IPS DF 4.7 (cell line): ENCODE data around the gene NBEA.

Experiments used
- DNase-seq: peaks from one replicate; pipeline ENCODE4 v3.0.0-alpha.2; 2013; ENCODE audit warnings: low spot score; ENCODE audit errors: extremely low read depth

The NBEA gene

GRCh38 chr13:35567406-35567980, 625.4 kb downstream of the NBEA start:
- DNase-seq, result no peak

- DNase-seq, result no peak
These were observed 631.6 kb downstream of the NBEA start for GRCh38 chr13:35573639-35574038.

GRCh38 chr13:35592457-35592856, 650.4 kb downstream of the NBEA start:
- DNase-seq, result no peak

- DNase-seq, result no peak
These were observed 651.6 kb downstream of the NBEA start for GRCh38 chr13:35593651-35594050.

- no peak for DNase-seq
These were observed 652.0 kb downstream of the NBEA start for GRCh38 chr13:35594096-35594495.

- DNase-seq, result no peak
These were observed 653.1 kb downstream of the NBEA start for GRCh38 chr13:35595181-35595580.

GRCh38 chr13:35596321-35597030, 654.4 kb downstream of the NBEA start:
- DNase-seq, result no peak

GRCh38 chr13:35597451-35597850, 655.4 kb downstream of the NBEA start:
- DNase-seq, result no peak

- DNase-seq, result no peak
These were observed 656.2 kb downstream of the NBEA start for GRCh38 chr13:35598233-35598632.

- no peak for DNase-seq
These were observed 656.8 kb downstream of the NBEA start for GRCh38 chr13:35598790-35599369.

GRCh38 chr13:35599384-35599783, 657.3 kb downstream of the NBEA start:
- no peak for DNase-seq

GRCh38 chr13:35600137-35600536, 658.1 kb downstream of the NBEA start:
- no peak for DNase-seq

- DNase-seq, result no peak
These were observed 661.7 kb downstream of the NBEA start for GRCh38 chr13:35603593-35604285.

- DNase-seq, result no peak
These were observed 672.6 kb downstream of the NBEA start for GRCh38 chr13:35614666-35615065.

- DNase-seq, result no peak
These were observed 675.4 kb downstream of the NBEA start for GRCh38 chr13:35617420-35617819.

- no peak for DNase-seq
These were observed 676.6 kb downstream of the NBEA start for GRCh38 chr13:35618565-35619083.

- DNase-seq, result no peak
These were observed 679.9 kb downstream of the NBEA start for GRCh38 chr13:35621989-35622388.

- DNase-seq, result no peak
These were observed 687.0 kb downstream of the NBEA start for GRCh38 chr13:35629026-35629425.

- DNase-seq, result peak; percentile 46
These were observed 688.6 kb downstream of the NBEA start for GRCh38 chr13:35630551-35631275.

- no peak for DNase-seq
These were observed 689.6 kb downstream of the NBEA start for GRCh38 chr13:35631666-35632065.

GRCh38 chr13:35643625-35644024, 701.6 kb downstream of the NBEA start:
- DNase-seq, result no peak
